Measurements from ENCODE around the gene ESF1.

ESF1 gene

DNA sequence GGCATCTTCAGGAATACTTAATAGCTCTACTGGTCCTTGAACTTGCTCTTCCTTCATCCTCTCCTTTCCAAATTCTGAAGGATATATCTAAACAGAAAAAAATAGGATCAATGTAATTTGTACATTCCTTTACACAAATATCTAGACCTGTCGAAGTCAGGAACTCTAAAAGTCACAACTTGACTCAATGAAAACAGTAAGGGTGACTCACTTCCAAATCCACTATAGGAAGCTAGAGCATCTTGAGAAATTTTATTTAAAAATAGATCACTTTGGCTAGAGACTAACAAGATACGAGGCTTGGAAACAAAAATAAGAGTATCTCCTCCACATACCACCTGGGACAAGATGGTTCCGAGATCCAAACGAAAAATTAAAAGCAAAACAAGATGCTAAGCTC, 12.2 kb downstream of the ESF1 start:
- H3K27me3 ChIP-seq (ENCODE audit: insufficient read depth, poor library complexity, severe bottlenecking): no peaks in the 10 kb centered on the region
- no peak overlapping the region for H3K4me3 ChIP-seq (replicated peaks; ENCODE audit: insufficient read depth, low read length)
- no peak overlapping the region for H3K27ac ChIP-seq (replicated peaks)
- no peak for DNase-seq (ENCODE audit: low read depth in 1 of 2, low spot score in 1 of 2)
- no peak for TF ChIP-seq GABPA (IDR thresholded peaks at IDR 0.05; ENCODE audit: low read depth)
- no peak for TF ChIP-seq SPI1 (IDR thresholded peaks at IDR 0.05; ENCODE audit: borderline replicate concordance, low read depth)
- TF ChIP-seq POLR2AphosphoS5 (IDR thresholded peaks at IDR 0.05; ENCODE audit: low read depth): no peak
- TF ChIP-seq, protein P1, sequence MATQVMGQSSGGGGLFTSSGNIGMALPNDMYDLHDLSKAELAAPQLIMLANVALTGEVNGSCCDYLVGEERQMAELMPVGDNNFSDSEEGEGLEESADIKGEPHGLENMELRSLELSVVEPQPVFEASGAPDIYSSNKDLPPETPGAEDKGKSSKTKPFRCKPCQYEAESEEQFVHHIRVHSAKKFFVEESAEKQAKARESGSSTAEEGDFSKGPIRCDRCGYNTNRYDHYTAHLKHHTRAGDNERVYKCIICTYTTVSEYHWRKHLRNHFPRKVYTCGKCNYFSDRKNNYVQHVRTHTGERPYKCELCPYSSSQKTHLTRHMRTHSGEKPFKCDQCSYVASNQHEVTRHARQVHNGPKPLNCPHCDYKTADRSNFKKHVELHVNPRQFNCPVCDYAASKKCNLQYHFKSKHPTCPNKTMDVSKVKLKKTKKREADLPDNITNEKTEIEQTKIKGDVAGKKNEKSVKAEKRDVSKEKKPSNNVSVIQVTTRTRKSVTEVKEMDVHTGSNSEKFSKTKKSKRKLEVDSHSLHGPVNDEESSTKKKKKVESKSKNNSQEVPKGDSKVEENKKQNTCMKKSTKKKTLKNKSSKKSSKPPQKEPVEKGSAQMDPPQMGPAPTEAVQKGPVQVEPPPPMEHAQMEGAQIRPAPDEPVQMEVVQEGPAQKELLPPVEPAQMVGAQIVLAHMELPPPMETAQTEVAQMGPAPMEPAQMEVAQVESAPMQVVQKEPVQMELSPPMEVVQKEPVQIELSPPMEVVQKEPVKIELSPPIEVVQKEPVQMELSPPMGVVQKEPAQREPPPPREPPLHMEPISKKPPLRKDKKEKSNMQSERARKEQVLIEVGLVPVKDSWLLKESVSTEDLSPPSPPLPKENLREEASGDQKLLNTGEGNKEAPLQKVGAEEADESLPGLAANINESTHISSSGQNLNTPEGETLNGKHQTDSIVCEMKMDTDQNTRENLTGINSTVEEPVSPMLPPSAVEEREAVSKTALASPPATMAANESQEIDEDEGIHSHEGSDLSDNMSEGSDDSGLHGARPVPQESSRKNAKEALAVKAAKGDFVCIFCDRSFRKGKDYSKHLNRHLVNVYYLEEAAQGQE (IDR thresholded peaks at IDR 0.05; ENCODE audit: insufficient replicate concordance, low read depth): no peak
- TF ChIP-seq, protein P2, sequence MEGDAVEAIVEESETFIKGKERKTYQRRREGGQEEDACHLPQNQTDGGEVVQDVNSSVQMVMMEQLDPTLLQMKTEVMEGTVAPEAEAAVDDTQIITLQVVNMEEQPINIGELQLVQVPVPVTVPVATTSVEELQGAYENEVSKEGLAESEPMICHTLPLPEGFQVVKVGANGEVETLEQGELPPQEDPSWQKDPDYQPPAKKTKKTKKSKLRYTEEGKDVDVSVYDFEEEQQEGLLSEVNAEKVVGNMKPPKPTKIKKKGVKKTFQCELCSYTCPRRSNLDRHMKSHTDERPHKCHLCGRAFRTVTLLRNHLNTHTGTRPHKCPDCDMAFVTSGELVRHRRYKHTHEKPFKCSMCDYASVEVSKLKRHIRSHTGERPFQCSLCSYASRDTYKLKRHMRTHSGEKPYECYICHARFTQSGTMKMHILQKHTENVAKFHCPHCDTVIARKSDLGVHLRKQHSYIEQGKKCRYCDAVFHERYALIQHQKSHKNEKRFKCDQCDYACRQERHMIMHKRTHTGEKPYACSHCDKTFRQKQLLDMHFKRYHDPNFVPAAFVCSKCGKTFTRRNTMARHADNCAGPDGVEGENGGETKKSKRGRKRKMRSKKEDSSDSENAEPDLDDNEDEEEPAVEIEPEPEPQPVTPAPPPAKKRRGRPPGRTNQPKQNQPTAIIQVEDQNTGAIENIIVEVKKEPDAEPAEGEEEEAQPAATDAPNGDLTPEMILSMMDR (IDR thresholded peaks at IDR 0.05; ENCODE audit: insufficient read depth, low read length): no peak

DNA sequence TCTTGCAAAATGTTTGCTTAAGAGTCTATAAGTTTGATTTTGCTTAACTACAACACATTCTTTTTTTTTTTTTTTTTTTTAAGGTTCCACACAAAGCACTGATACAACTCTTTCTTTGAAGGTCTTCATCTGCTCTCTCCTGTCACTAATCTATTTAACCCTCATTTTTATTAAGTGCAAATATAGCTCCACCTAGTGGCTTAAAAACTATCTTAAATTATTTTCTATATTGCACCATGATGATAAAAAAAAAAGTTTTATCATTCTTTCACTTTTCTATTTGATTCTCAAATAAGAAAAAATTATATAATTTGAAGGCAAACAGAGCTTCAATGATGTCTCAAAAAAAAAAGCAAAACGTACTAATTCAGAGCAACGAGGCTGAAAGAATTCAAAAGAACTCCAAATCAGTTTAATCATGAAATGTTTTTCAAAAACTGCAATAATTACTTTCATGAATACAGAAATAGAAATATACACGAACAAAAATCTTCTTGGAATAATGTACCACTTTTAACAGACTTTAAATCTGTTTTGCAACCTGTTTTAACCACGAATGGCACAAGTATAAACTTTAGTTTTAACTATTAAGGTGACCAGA, 12.8 kb downstream of the ESF1 start:
- DNase-seq (ENCODE audit: low read depth in 1 of 2, low spot score in 1 of 2): no peak
- Histone ChIP-seq H3K4me3 (replicated peaks; ENCODE audit: insufficient read depth, low read length) (no peak overlapping the region), H3K27ac (replicated peaks) (no peak overlapping the region), H3K27me3 (ENCODE audit: insufficient read depth, poor library complexity, severe bottlenecking) (no peaks in the 10 kb centered on the region)
- TF ChIP-seq GABPA (IDR thresholded peaks at IDR 0.05; ENCODE audit: low read depth) (no peak), POLR2AphosphoS5 (IDR thresholded peaks at IDR 0.05; ENCODE audit: low read depth) (no peak), SPI1 (IDR thresholded peaks at IDR 0.05; ENCODE audit: borderline replicate concordance, low read depth) (no peak)
- TF ChIP-seq, protein P1 (IDR thresholded peaks at IDR 0.05; ENCODE audit: insufficient replicate concordance, low read depth): no peak
- TF ChIP-seq, protein P2 (IDR thresholded peaks at IDR 0.05; ENCODE audit: insufficient read depth, low read length): no peak

DNA sequence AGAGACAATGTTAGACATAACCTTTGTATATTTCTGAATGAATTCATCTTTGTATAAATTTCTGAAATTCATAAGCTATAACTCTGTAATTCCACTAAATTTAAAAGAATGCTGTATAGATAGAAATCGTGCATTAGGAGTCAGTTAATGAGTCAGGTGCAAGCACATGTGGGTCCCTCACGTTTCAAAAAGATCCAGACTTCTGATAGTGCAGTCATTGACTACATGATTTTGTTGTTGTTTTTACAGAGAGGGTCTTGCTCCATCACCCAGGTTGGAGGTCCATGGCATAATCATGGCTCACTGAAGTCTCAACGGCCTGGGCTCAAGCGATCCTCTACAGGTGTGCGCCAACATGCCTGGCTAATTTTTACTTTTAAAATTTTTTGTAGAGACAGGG, 14.6 kb downstream of the ESF1 start:
- Histone ChIP-seq H3K4me3 (replicated peaks; ENCODE audit: insufficient read depth, low read length) (no peak overlapping the region), H3K27me3 (ENCODE audit: insufficient read depth, poor library complexity, severe bottlenecking) (no peaks in the 10 kb centered on the region), H3K27ac (replicated peaks) (no peak overlapping the region)
- TF ChIP-seq POLR2AphosphoS5 (IDR thresholded peaks at IDR 0.05; ENCODE audit: low read depth) (no peak), SPI1 (IDR thresholded peaks at IDR 0.05; ENCODE audit: borderline replicate concordance, low read depth) (no peak)
- TF ChIP-seq, protein P1 (IDR thresholded peaks at IDR 0.05; ENCODE audit: insufficient replicate concordance, low read depth): no peak
- TF ChIP-seq, protein P2 (IDR thresholded peaks at IDR 0.05; ENCODE audit: insufficient read depth, low read length): no peak
- DNase-seq (ENCODE audit: low read depth in 1 of 2, low spot score in 1 of 2): no peak
